Measurements from ENCODE around the gene JPT2.

Gene JPT2

DNA sequence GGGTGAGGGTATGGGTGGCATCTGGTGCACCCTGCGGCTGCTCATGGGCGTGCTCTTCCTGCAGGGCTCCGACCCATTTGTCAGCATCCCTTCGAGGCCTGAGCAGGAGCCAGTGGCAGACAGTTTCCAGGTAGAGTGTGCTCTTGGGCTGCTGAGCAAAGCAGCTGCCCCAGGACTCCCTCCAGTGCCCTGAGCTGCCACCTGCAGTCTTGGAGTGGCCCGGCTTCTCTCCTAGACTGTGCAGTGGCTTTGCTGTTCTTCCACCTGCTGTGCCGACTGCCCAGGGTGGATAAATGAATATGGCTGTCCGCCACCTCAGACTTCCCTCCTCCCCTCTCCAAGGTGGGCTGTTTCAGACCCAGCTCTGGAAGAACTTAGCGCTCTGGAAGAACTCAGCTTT lies 10.8 kb upstream of the JPT2 start:
- TF ChIP-seq, protein P1, sequence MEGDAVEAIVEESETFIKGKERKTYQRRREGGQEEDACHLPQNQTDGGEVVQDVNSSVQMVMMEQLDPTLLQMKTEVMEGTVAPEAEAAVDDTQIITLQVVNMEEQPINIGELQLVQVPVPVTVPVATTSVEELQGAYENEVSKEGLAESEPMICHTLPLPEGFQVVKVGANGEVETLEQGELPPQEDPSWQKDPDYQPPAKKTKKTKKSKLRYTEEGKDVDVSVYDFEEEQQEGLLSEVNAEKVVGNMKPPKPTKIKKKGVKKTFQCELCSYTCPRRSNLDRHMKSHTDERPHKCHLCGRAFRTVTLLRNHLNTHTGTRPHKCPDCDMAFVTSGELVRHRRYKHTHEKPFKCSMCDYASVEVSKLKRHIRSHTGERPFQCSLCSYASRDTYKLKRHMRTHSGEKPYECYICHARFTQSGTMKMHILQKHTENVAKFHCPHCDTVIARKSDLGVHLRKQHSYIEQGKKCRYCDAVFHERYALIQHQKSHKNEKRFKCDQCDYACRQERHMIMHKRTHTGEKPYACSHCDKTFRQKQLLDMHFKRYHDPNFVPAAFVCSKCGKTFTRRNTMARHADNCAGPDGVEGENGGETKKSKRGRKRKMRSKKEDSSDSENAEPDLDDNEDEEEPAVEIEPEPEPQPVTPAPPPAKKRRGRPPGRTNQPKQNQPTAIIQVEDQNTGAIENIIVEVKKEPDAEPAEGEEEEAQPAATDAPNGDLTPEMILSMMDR (conservative IDR thresholded peaks at IDR 0.05; ENCODE audit: low read length), result no peak
- no peak for DNase-seq (ENCODE audit: low read depth)
- no peak overlapping the region for H3K4me3 ChIP-seq (ENCODE audit: low read length)

DNA sequence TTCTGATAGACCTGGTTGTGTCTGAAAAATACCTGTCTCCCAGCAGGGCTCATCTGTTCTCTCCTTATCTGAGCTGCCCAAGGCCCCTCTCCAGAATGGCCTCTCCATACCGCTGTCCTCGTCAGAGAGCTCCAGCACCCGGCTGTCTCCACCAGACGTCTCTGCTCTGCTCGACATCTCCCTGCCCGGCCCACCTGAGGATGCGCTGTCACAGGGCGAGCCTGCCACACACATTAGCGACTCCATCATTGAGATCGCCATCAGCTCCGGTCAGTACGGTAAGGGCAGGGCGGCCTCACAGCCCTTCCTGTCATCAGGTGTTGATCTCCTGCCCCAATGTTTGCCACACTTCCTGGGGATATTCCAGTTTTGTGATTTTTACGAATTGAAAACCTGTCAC lies 10.2 kb upstream of the JPT2 start:
- TF ChIP-seq, protein P1 (conservative IDR thresholded peaks at IDR 0.05; ENCODE audit: low read length), result no peak
- DNase-seq (ENCODE audit: low read depth), result no peak
- H3K4me3 ChIP-seq (ENCODE audit: low read length), result no peak overlapping the region

- TF ChIP-seq, protein P1 (conservative IDR thresholded peaks at IDR 0.05; ENCODE audit: low read length), result no peak
- H3K4me3 ChIP-seq (ENCODE audit: low read length), result no peak overlapping the region
These were observed 9.3 kb upstream of the JPT2 start for GRCh38 chr16:1668612-1669319.

GRCh38 chr16:1669698-1670097 lies 8.4 kb upstream of the JPT2 start:
- TF ChIP-seq, protein P1 (conservative IDR thresholded peaks at IDR 0.05; ENCODE audit: low read length), result no peak
- no peak overlapping the region for H3K4me3 ChIP-seq (ENCODE audit: low read length)
- DNase-seq (ENCODE audit: low read depth), result no peak

More at GRCh38 chr16:1668612-1669319, 9.3 kb upstream of the JPT2 start:
- DNase-seq (ENCODE audit: low read depth), result no peak

GRCh38 chr16:1670371-1670770 lies 7.7 kb upstream of the JPT2 start:
- DNase-seq (ENCODE audit: low read depth), result no peak
- TF ChIP-seq, protein P1 (conservative IDR thresholded peaks at IDR 0.05; ENCODE audit: low read length), result no peak
- no peak overlapping the region for H3K4me3 ChIP-seq (ENCODE audit: low read length)

DNA sequence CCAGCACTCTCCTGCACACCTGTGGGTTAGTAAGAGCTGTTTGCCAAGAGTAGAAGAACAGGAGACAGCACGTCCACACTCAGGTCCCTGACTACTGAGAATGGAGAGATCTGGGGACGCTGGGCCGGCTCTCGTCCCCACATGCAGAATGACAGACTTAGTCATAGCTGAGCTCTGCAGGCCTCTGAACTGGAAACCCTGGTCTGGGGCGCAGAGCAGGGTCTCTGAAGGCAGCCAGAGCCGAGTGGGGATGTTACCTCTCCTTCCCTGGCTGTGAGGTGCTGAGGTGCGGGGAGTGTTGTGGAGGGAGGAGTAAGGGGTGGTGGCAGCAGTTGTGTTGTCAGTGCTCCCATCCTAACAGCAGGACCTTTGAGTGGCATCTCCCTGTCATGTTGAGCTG lies 7.2 kb upstream of the JPT2 start:
- no peak for DNase-seq (ENCODE audit: low read depth)
- TF ChIP-seq, protein P1 (conservative IDR thresholded peaks at IDR 0.05; ENCODE audit: low read length), result no peak
- H3K4me3 ChIP-seq (ENCODE audit: low read length), result no peak overlapping the region

DNA sequence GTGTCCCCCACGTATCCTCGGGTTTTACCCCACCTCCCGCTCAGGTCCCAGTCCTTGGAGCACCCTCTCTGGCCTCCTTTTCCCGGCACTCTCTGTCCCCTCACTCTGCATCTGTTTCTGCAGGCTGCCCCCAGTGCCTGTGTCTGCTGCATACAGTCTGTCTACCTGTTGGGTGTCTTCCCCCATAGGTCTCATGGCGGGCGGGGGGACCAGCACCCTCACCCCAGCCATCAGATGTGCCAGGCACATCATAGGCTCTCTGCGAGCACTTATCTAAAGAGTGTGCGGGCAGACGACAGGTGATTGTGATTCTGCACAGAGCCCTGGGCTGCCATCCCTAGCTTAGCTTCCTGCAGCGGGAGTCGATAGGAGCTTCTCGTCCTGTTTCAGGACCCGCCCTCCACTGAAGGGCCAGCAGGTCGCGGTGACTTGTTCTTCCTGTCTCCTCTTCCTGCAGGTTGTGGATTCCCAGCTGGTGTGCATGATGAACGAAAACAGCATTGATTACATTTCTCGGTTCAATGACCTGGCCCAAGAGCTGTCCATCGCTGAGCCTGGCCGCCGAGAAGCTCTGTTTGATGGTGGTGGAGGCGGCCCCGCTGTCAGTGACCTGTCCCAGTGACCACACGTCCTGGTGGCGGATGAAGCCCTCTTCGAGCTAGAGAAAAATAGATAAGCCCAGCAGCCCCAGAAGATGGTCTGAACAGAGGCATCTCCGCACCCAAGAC lies 4.5 kb upstream of the JPT2 start:
- H3K4me3 ChIP-seq (ENCODE audit: low read length), result no peak overlapping the region
- DNase-seq (ENCODE audit: low read depth), result no peak
- TF ChIP-seq, protein P1 (conservative IDR thresholded peaks at IDR 0.05; ENCODE audit: low read length), result no peak

Measured in AG10803 (cell line).